Kidney (tissue), 14 donors: ENCODE results near the gene PCNX2. TPM values are rescaled to one million over a fixed set of nuclear protein-coding genes. Genes with fewer than 3 reads are reported as not detected.

Source experiments
- DNase-seq, 5 donors: peaks; one replicate each; pipeline ENCODE4 v3.0.0-alpha.2; 2013 to 2020
- FAIRE-seq: peaks from 2 replicates; lab custom pipeline; 2012; peaks lifted over from hg19 to GRCh38; lab: Jason Lieb, UNC
- H3K27ac ChIP-seq, 2 donors: one replicate each; pipeline ENCODE4 v1.7.0; 2013; ENCODE audit warnings: low read depth in 2 of 2, low read length in 2 of 2, inconsistent platforms in 1 of 2
- H3K27me3 ChIP-seq: one replicate; pipeline ENCODE4 v1.7.1; 2013; ENCODE audit warnings: low read length, inconsistent platforms; ENCODE audit not compliant: control insufficient read depth, insufficient read depth
- H3K36me3 ChIP-seq, 3 donors: one replicate each; pipeline versions ENCODE4 v1.7.0 to v1.7.1; 2013; ENCODE audit warnings: low read length in 3 of 3, control low read depth in 1 of 3, inconsistent platforms in 1 of 3; ENCODE audit not compliant: insufficient read depth in 3 of 3, control insufficient read depth in 2 of 3
- H3K4me1 ChIP-seq, 3 donors: one replicate each; pipeline versions ENCODE4 v1.7.0 to v1.7.1; 2013; ENCODE audit warnings: low read length in 3 of 3, inconsistent platforms in 1 of 3, low read depth in 1 of 3; ENCODE audit not compliant: control insufficient read depth in 2 of 3, insufficient read depth in 2 of 3
- H3K4me3 ChIP-seq, 3 donors: one replicate each; pipeline versions ENCODE4 v1.7.0 to v1.8.1; 2013; ENCODE audit warnings: low read length in 3 of 3, control low read depth in 1 of 3, inconsistent platforms in 1 of 3
- H3K9ac ChIP-seq, 3 donors: one replicate each; pipeline versions ENCODE4 v1.7.0 to v1.7.1; 2013; ENCODE audit warnings: low read length in 3 of 3, control low read depth in 1 of 3, inconsistent platforms in 1 of 3
- H3K9me3 ChIP-seq, 3 donors: one replicate each; pipeline versions ENCODE4 v1.7.0 to v1.7.1; 2013; ENCODE audit warnings: low read length in 3 of 3, control low read depth in 1 of 3, inconsistent platforms in 1 of 3; ENCODE audit not compliant: control insufficient read depth in 2 of 3, insufficient read depth in 1 of 3
- intact Hi-C: fragments of 100-400 bp; cut with DNase I; formaldehyde crosslinking; loops from one replicate; pipeline ENCODE4 v1.11.1; 2022
- polyA plus RNA-seq: library from polyadenylated mRNA; stranded (reverse); fragments of 350-450 nt; fragmentation: Illumina TruSeq; extraction: RNeasy Lipid Tissue Mini Kit (QIAGEN cat#74804); gene quantifications from one replicate; pipeline ENCODE4 v1.2.3, GENCODE V29; 2014; ENCODE audit warnings: low read depth, low replicate concordance; ENCODE audit not compliant: insufficient read depth
- total RNA-seq: library from RNA; stranded (reverse); fragmentation: NEBNext Ultra II Directional; extraction: Animal tissue kit (Norgen Biotek cat#: 25700); gene quantifications from one replicate; pipeline ENCODE4 v1.2.1, GENCODE V29; 2021
- TF ChIP-seq, protein P1 (sequence below): IDR thresholded peaks from 3 replicates; pipeline ENCODE4 v1.5.1; 2012; ENCODE audit warnings: mild to moderate bottlenecking, moderate library complexity, borderline replicate concordance; ENCODE audit not compliant: insufficient read depth; ENCODE audit errors: extremely low read depth
- donor health status: control.
- donor health status: control.
- donor health status: control.
- donor health status: control.
- donor health status: control.
- donor health status: DM: yes; HTN: yes; CAD: no.
- donor health status: Normal renal cell carcinoma (clear cell type).

Gene PCNX2
- total and polyA plus RNA-seq, 2 donors from 2014 or later: 5.2 to 29.2 TPM

DNA sequence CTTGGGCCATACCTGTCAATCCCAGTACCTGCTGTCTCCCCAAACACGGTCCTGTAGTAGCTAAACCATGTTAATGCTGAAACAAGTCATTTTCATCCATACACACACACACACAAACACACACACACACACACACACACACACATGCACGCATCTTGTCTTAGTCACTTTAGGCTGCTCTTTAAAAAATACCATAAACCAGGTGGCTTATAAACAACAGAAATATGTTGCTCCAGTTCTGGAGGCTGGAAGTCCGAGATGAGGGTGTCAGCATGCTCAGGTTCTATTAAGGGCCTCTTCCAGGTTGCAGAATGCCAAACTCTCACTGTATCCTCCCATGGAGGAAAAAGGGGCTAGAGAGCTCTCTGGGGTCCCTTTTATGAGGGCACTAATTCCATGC lies 215.2 kb downstream of the PCNX2 start:
- FAIRE-seq (no peak), DNase-seq (no peak)
- Histone ChIP-seq H3K9ac (no peak overlapping the region), H3K9me3 (no peaks in the 10 kb centered on the region), H3K27ac (no peak overlapping the region), H3K4me1 (no peaks in the 10 kb centered on the region), H3K27me3 (no peaks in the 10 kb centered on the region), H3K4me3 (no peak overlapping the region), H3K36me3 (no peaks in the 10 kb centered on the region)
- intact Hi-C loops: no loop called here
- TF ChIP-seq, protein P1, sequence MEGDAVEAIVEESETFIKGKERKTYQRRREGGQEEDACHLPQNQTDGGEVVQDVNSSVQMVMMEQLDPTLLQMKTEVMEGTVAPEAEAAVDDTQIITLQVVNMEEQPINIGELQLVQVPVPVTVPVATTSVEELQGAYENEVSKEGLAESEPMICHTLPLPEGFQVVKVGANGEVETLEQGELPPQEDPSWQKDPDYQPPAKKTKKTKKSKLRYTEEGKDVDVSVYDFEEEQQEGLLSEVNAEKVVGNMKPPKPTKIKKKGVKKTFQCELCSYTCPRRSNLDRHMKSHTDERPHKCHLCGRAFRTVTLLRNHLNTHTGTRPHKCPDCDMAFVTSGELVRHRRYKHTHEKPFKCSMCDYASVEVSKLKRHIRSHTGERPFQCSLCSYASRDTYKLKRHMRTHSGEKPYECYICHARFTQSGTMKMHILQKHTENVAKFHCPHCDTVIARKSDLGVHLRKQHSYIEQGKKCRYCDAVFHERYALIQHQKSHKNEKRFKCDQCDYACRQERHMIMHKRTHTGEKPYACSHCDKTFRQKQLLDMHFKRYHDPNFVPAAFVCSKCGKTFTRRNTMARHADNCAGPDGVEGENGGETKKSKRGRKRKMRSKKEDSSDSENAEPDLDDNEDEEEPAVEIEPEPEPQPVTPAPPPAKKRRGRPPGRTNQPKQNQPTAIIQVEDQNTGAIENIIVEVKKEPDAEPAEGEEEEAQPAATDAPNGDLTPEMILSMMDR: no peak

DNA sequence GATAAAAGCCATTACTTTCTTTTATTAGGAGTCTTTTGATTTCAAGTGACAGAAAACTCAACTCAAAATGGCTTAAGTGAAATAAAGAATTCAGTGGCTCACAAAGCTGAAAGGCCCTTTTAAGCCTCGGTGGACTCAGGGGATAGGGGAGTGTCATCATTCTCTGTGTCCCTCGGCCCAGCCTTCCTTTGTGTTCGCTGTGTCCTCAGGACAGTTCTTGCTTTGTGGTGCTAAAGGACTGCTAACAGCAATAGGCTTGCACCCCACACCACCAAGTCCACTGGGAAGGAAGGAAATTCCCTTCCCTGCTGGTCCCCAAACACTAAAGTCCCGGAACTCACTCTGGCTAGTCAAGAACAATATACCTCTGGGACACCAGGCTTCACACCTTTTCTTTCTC lies 216.0 kb downstream of the PCNX2 start:
- Histone ChIP-seq H3K9ac (no peak overlapping the region), H3K4me3 (no peak overlapping the region), H3K9me3 (no peaks in the 10 kb centered on the region), H3K27me3 (no peaks in the 10 kb centered on the region), H3K4me1 (no peaks in the 10 kb centered on the region), H3K36me3 (no peaks in the 10 kb centered on the region), H3K27ac (no peak overlapping the region)
- TF ChIP-seq, protein P1: no peak
- DNase-seq (no peak), FAIRE-seq (no peak)
- intact Hi-C loops: no loop called here

DNA sequence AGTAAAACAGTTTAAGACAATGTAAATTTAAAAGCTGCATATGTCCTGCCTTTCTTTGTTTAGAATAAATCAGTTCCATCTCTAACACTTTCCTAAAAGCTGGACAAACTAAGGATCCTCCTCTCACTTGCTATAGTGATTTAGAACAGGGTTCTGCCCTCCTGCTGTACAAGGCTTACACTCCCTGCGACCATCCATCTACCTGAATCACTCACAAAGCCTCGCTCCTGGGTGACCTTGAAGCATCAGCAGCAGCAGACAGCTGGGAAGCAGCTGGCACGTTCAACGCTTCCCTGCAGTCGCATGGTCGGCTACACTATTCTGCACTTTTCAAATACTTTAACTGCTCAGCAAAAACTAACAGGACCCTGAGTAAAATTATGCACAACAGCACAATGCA lies 217.1 kb downstream of the PCNX2 start:
- Histone ChIP-seq H3K4me1 (no peaks in the 10 kb centered on the region), H3K27ac (no peak overlapping the region), H3K9me3 (no peaks in the 10 kb centered on the region), H3K27me3 (no peaks in the 10 kb centered on the region), H3K4me3 (no peak overlapping the region), H3K9ac (no peak overlapping the region), H3K36me3 (no peaks in the 10 kb centered on the region)
- intact Hi-C loops: no loop called here
- TF ChIP-seq, protein P1: no peak
- no peak for FAIRE-seq
- DNase-seq: peak in 4 of 5 donors; percentile 50 to 74 (median 65)

DNA sequence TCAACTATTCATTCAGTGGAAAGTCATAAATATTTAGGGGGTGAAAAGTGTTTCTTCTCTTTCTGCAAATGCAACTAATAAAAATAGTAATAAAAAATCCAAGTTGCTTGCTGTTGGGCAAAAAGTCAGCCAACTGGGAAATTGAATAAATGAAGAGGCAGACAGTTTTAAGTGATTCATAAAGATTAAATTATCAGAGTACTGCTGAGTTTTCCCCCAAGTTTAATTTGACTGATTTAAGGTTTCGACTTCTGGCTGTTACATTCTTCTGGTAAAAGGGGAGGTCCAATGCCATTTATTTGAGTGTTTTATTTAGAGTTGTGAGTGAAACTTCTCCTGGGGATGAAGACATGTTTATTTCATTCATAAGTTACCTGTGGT lies 219.6 kb downstream of the PCNX2 start:
- DNase-seq (peak in 2 of 5 donors; percentile 44 to 70), FAIRE-seq (no peak)
- Histone ChIP-seq H3K36me3 (no peaks in the 10 kb centered on the region), H3K27me3 (no peaks in the 10 kb centered on the region), H3K4me3 (no peak overlapping the region), H3K4me1 (no peaks in the 10 kb centered on the region), H3K27ac (no peak overlapping the region), H3K9ac (no peak overlapping the region), H3K9me3 (no peaks in the 10 kb centered on the region)
- TF ChIP-seq, protein P1: no peak
- intact Hi-C loops: no loop called here
